Measurements from ENCODE around the gene PCSK6.
"Not testable (repeated sequence)": the region's sequence is repeated elsewhere in the genome, so short reads cannot be mapped to it uniquely, and the experiment has no call there.

The PCSK6 gene

DNA sequence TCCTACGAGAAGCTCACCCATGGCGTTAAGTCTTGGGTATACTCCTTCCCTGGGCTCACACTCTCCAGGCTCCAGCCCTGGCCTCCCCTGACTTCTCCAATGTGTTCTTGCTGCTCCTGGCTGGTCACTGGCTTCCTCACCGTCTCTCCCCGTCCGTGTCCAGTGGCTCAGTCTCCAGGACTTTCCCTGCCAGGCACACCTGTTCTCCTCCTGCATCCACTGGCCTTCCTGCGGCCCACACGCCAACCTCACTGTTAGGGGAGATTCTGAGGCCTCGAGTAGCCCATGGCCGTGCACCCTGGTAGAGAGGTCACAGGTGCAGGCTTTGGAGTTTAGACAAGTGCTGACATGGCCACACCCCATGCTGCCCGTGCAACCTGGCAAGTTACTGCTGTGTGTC, 102.5 kb downstream of the PCSK6 start:
- DNase-seq = no peak
- Mint-ChIP-seq H3K4me1 (peaks cover 4% of the 10 kb centered on the region), H3K36me3 (ENCODE audit: low read depth) (no peaks in the 10 kb centered on the region), H3K9me3 (no peaks in the 10 kb centered on the region), H3K27me3 (no peaks in the 10 kb centered on the region), H3K27ac (no peak overlapping the region), H3K4me3 (no peak overlapping the region)
- no peak for ATAC-seq

DNA sequence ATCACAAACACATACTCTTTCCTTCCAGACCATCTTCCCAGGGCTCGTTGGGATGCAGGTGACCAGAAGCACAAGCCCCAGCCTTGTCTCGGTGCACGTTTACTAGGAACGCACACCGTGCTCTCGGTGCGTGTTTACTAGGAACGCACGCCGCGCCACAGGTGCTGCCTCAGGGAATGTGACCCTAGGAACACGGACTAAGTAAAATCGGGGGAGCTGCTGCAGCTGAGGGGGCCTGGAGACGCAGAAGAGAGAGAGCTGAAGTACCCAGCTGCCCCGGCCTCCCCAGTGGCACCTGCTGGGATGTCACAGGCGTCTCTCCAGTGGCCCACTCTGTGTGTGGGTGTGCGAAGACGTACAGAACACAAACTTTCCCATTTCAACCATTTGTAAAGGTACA, 103.5 kb downstream of the PCSK6 start:
- ATAC-seq = no peak
- H3K9me3 Mint-ChIP-seq = no peaks in the 10 kb centered on the region
- H3K4me1 Mint-ChIP-seq = no peaks in the 10 kb centered on the region
- H3K27me3 Mint-ChIP-seq = no peaks in the 10 kb centered on the region
- DNase-seq = no peak
- no peak overlapping the region for H3K4me3 Mint-ChIP-seq
- H3K36me3 Mint-ChIP-seq (ENCODE audit: low read depth) = no peaks in the 10 kb centered on the region
- no peak overlapping the region for H3K27ac Mint-ChIP-seq

DNA sequence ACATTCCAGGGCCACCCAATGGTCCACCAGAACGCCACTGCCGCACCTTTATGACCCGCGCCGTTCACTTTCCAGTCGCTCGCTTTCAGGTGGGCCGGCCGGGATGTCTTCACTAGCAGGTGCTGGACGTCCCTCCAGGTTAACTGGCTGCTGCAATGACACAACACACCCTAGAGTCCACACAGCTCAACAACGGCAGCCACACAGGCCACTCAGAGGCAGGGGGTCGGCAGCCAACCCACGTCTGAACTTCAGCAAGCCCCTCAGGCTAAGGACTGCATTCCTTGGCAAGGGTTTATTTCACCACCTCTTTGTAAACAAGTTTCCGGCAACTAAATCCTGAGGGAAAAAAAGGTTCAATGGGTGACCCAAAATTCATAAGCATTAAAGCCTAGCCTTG, 105.2 kb downstream of the PCSK6 start:
- DNase-seq (no peak), ATAC-seq (no peak)
- H3K4me3 Mint-ChIP-seq = no peak overlapping the region
- no peaks in the 10 kb centered on the region for H3K36me3 Mint-ChIP-seq (ENCODE audit: low read depth)
- no peaks in the 10 kb centered on the region for H3K9me3 Mint-ChIP-seq
- H3K27ac Mint-ChIP-seq = no peak overlapping the region
- no peaks in the 10 kb centered on the region for H3K4me1 Mint-ChIP-seq
- no peaks in the 10 kb centered on the region for H3K27me3 Mint-ChIP-seq

DNA sequence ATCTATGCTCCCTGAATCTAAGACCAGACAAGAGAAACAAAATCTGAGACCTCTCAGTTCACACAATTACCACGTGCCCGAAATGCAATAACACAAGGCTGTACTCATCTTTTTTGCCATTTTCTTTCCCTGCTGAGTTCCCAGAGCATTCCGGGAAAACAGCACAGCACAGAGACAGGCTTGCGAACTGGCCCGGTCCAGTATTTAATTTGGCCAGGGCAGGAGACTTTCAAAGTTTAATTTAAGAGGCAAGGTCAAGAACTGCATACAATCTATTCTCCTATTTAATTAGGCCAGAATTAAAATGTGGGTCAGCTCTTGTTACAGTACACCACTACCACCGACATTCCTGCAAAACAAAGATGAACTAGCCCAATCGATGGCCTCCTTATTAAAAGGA, 107.0 kb downstream of the PCSK6 start:
- no peak for DNase-seq

DNA sequence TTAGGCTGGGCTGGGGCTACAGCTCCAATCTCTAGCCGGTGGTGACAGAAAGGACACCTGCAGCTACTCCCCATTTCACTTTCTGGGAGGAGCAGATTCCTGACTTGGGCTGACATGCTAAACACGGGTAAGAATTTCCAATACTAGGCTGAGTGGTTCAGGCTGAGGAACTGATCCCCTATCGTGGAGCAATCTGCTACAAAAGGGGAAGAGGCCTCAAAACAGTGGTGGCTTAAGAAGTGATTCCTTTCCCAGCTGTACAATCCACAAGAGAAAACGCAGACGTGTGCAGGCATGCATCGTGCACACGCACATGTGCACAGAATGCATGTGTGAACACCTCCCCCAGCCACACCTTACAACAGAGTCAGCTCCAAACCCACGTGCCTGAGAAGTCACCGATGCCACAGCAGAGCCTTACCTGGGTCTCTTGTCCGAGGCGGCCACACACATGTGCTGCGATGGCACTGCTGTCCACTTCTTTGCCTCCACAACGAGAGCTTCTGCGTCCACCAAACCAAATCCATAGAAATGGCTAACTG, 107.8 kb downstream of the PCSK6 start:
- peaks cover under 1% of the 10 kb centered on the region for H3K4me1 Mint-ChIP-seq
- no peak overlapping the region for H3K4me3 Mint-ChIP-seq
- no peak for DNase-seq
- H3K27ac Mint-ChIP-seq = no peak overlapping the region
- no peaks in the 10 kb centered on the region for H3K36me3 Mint-ChIP-seq (ENCODE audit: low read depth)
- H3K9me3 Mint-ChIP-seq = no peaks in the 10 kb centered on the region
- no peak for ATAC-seq
- no peaks in the 10 kb centered on the region for H3K27me3 Mint-ChIP-seq

More for the DNA sequence above, 107.0 kb downstream of the PCSK6 start:
- ATAC-seq = no peak
- H3K4me3 Mint-ChIP-seq = no peak overlapping the region
- no peaks in the 10 kb centered on the region for H3K4me1 Mint-ChIP-seq
- no peak overlapping the region for H3K27ac Mint-ChIP-seq
- H3K27me3 Mint-ChIP-seq = no peaks in the 10 kb centered on the region
- no peaks in the 10 kb centered on the region for H3K9me3 Mint-ChIP-seq
- no peaks in the 10 kb centered on the region for H3K36me3 Mint-ChIP-seq (ENCODE audit: low read depth)

DNA sequence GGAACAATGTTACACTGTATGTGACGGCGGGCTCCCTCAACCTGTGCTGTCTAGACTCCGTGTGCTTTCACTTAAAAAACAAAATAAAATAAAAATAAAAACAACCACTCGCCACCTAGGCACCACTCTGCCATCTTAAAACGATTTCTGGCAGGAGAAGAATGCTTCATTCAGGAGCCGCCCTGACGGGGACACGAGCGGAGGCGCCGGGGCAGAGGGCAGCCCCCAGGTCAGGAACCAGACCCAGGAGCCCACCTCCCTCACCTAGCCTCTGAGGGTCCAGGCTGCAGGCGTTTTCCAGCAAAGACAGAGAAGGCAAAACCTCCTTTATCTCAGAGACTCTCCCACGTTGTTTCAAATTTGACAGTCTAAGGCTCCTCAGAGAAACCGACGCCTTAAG, 109.4 kb downstream of the PCSK6 start:
- Mint-ChIP-seq H3K36me3 (ENCODE audit: low read depth) (no peaks in the 10 kb centered on the region), H3K9me3 (no peaks in the 10 kb centered on the region), H3K4me3 (no peak overlapping the region), H3K27me3 (no peaks in the 10 kb centered on the region), H3K4me1 (peaks cover 3% of the 10 kb centered on the region), H3K27ac (no peak overlapping the region)
- no peak for DNase-seq
- ATAC-seq = no peak

DNA sequence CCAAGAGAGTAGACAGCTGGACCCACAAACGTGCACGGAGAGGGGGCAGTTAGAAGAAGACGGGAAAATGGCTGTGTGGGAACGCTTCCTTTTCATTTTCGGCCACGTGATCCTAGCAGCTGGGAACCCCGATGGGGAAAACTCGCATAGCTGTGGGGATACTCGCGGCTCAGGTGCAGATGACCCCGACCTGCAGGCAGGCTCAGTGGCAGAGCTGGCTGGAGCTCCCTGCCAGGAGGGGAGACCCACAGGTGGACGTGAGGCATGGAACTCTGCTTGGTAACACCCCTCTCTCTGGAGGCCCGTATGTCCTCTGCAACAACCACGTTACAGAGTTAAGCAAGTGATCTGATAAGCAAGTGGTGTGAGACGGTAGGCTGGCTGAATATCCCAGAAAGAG, 109.9 kb downstream of the PCSK6 start:
- H3K27ac Mint-ChIP-seq = no peak overlapping the region
- H3K4me3 Mint-ChIP-seq = no peak overlapping the region
- no peaks in the 10 kb centered on the region for H3K36me3 Mint-ChIP-seq (ENCODE audit: low read depth)
- H3K4me1 Mint-ChIP-seq = peaks cover 3% of the 10 kb centered on the region
- DNase-seq (no peak), ATAC-seq (no peak)
- no peaks in the 10 kb centered on the region for H3K27me3 Mint-ChIP-seq
- H3K9me3 Mint-ChIP-seq = no peaks in the 10 kb centered on the region

DNA sequence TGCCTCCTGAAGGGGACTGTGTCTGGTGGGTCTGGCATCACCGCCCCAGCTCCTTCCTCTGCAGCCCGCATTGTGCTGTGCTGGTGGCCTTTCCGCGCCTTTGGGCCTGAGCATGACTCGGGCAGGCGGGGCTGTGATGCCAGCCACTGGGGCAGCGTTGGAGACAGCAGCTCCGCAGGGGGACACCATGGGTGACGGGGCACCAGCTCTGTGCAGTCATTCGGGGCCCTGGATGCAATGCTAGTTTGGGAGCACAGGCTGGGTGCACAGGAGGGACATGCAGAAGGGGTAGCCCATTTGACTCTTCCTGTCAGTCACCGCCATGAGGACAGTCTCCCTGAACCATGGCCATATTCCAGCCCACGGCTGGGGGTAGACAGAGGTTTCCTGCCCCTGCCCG, 110.6 kb downstream of the PCSK6 start:
- peaks cover under 1% of the 10 kb centered on the region for H3K27me3 Mint-ChIP-seq
- no peaks in the 10 kb centered on the region for H3K36me3 Mint-ChIP-seq (ENCODE audit: low read depth)
- DNase-seq = no peak
- no peak overlapping the region for H3K4me3 Mint-ChIP-seq
- peaks cover 3% of the 10 kb centered on the region for H3K4me1 Mint-ChIP-seq
- no peak for ATAC-seq
- no peak overlapping the region for H3K27ac Mint-ChIP-seq
- H3K9me3 Mint-ChIP-seq = no peaks in the 10 kb centered on the region

DNA sequence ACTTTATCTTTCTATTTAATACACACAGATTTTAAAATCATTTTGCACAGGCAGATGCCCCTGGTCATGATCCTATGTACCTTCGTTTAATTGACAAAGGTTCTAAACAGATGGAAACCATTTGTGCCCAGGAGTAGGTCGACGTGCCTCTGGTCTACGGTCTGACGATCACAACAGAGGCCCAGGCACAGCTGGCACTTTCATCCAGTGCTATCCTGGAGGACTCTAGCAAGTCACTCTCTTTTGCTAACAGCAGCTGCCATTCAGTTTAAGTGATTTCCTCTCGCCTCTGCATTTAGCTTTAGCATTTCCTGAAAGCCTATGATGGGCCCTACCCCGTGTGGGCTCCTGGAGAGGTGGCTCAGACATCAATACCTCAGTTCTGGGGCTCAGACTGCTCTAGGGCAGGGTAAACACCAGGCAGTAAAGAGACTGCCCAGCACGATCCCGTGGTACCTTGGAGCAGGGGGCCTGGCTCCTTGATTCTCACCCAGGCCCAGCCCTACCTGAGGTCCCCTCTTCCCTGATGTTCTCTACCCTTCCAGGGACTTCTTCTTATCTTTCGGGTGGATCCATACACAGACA, 111.2 kb downstream of the PCSK6 start:
- H3K9me3 Mint-ChIP-seq = no peaks in the 10 kb centered on the region
- H3K27me3 Mint-ChIP-seq = peaks cover 3% of the 10 kb centered on the region
- DNase-seq = no peak
- no peak overlapping the region for H3K27ac Mint-ChIP-seq
- H3K4me1 Mint-ChIP-seq = peaks cover 5% of the 10 kb centered on the region
- no peaks in the 10 kb centered on the region for H3K36me3 Mint-ChIP-seq (ENCODE audit: low read depth)
- ATAC-seq = no peak
- no peak overlapping the region for H3K4me3 Mint-ChIP-seq

DNA sequence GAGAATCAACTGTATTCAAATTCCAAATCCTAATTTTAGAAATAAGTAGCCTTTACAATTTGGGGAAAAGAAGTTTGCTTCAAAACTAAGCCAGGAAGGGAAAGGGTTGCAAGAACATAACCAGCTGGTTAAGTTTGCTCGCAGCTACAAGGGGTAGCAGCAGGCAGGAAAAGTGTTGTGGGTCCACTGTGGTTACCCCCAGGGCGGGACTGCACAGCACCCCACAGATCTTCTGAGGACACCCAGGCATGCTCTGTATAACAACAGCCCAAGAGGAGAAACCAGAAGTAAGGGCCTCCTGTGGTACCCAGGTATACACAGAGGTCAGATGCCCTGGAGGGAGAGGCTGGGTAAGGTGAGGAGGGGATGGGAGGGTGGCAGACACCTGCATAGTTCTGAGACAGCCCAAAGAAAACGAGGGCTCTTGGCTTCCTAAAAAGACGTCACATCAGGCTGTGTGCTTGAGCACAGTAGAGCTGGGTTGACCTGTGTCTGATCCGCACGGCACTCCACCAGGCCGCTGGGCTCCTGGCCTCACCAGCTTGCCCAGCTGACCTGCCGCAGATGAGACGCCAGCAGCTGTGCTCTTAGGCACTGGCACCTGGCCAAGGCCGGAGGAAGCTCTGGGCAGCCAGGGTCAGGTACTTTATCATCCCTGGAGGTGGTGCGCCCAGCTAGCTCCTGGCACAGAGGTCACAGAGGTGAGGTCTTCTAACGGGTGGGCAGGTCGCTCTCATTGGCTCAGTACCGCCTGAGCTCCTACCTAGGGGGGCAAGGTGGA, 112.7 kb downstream of the PCSK6 start:
- DNase-seq (no peak), ATAC-seq (no peak)
- H3K4me3 Mint-ChIP-seq = no peak overlapping the region
- no peaks in the 10 kb centered on the region for H3K36me3 Mint-ChIP-seq (ENCODE audit: low read depth)
- peaks cover 3% of the 10 kb centered on the region for H3K27me3 Mint-ChIP-seq
- peaks cover 7% of the 10 kb centered on the region for H3K4me1 Mint-ChIP-seq
- H3K27ac Mint-ChIP-seq = no peak overlapping the region
- H3K9me3 Mint-ChIP-seq = no peaks in the 10 kb centered on the region

DNA sequence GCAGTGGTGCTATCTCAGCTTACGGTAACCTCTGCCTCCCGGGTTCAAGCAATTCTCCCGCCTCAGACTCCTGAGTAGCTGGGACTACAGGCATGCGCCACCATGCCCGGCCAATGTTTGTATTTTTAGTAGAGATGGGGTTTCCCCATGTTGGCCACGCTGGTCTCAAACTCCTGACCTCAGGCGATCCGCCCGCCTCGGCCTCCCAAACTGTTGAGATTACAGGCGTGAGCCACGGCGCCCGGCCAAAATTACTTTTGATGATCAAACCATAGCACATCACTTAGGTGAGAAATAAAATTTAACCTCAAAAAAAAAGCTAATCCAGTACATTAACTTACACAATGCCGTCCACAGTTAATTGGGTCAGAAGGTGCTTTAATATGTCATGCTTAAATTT, 114.5 kb downstream of the PCSK6 start:
- H3K4me3 Mint-ChIP-seq; ATAC-seq; DNase-seq; H3K4me1 Mint-ChIP-seq; H3K27ac Mint-ChIP-seq; H3K27me3 Mint-ChIP-seq; H3K36me3 Mint-ChIP-seq (ENCODE audit: low read depth); H3K9me3 Mint-ChIP-seq: not testable (repeated sequence)

DNA sequence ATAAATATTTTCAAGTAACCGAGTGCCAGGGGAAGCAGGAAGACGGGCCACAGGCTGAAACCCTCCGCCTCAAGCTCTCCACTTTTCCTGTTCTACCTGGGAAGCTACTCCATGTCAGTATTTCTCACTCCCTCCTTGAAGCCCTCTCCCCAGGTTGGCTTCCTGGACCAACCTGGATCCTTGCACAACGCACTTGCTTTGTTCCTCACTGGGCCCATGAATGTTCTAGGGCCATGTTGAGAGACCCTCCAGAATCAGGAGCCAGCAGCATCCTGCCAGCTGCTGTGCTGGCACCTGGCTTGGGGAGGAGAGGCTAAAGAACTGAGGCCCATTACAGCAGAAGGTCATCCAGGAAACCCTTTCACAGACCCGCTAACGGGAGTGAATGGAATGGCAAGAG, 115.2 kb downstream of the PCSK6 start:
- Mint-ChIP-seq H3K4me3 (no peak overlapping the region), H3K4me1 (peaks cover 7% of the 10 kb centered on the region), H3K27ac (no peak overlapping the region), H3K27me3 (peaks cover 3% of the 10 kb centered on the region), H3K9me3 (no peaks in the 10 kb centered on the region), H3K36me3 (ENCODE audit: low read depth) (no peaks in the 10 kb centered on the region)
- ATAC-seq (no peak), DNase-seq (no peak)

DNA sequence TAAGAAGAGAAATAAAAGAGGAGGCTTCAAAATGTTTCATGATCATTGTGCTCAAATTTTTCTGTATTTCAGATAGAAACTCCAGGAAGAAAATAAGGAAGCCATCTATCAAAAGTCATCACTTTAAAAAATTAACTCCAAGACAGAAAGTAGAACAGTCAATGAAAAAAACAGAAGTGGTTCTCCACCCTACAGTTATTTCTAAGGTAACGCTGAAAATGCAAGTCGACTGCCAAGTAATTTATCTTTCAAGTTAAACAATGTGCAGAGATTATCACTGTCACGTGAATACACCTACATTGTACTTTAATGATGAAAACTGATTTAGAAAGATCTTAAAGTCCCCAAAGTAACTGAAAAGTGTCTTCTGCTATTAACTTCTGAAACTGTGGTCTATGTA, 115.9 kb downstream of the PCSK6 start:
- H3K9me3 Mint-ChIP-seq = no peaks in the 10 kb centered on the region
- H3K27ac Mint-ChIP-seq = no peak overlapping the region
- DNase-seq = no peak
- no peaks in the 10 kb centered on the region for H3K36me3 Mint-ChIP-seq (ENCODE audit: low read depth)
- ATAC-seq = no peak
- no peak overlapping the region for H3K4me3 Mint-ChIP-seq
- H3K27me3 Mint-ChIP-seq = peaks cover 3% of the 10 kb centered on the region
- peaks cover 7% of the 10 kb centered on the region for H3K4me1 Mint-ChIP-seq

DNA sequence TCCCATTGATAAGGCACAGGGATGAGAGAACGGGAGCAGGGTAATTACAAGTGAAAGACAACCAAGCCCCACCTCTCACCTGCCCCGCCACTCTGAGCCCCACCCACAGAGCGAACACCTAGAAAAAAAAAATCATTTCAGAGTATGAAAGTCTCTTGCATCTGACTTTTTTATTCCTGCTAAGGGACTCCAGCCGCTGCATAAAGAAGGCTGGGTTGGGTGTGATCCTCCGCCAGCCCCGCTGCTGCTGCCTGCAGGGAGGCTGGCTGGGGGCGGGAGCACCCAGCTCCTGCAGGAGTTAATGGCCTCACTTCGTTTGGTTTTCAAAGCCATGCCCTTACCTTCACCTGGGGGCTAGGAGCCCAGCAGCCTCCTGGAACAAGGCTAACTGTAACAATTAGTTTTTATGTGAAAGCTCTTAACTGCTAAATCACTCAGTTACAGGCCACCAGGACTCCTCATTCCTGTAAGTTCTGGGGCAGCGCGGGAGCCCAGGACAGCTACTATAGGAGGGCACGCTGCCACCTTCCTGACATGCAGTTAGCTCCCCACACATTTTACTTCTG, 116.5 kb downstream of the PCSK6 start:
- no peaks in the 10 kb centered on the region for H3K36me3 Mint-ChIP-seq (ENCODE audit: low read depth)
- DNase-seq (no peak), ATAC-seq (no peak)
- H3K27ac Mint-ChIP-seq = no peak overlapping the region
- H3K4me3 Mint-ChIP-seq = no peak overlapping the region
- H3K27me3 Mint-ChIP-seq = peaks cover 3% of the 10 kb centered on the region
- H3K4me1 Mint-ChIP-seq = peaks cover 7% of the 10 kb centered on the region
- no peaks in the 10 kb centered on the region for H3K9me3 Mint-ChIP-seq

DNA sequence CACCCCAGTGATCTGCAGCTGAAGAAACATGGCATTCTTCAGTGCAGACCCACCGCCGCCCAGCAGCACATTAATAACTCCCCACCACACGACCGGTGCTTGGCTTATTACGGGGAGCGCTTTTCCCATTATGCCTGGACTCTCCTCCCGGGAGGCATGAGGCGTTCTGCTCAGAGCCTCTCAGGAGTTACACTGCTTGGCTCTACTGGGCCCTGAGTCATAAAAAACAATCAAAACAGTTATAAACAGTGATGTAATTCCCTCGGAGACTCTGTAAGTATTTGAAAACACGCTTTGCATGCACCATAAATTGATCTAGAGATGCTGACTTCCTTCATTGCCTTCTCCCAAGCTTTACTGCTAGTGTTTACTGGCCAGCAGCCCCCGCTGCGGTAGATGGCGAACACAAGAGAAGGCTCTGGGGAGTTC, 117.3 kb downstream of the PCSK6 start:
- no peak overlapping the region for H3K4me3 Mint-ChIP-seq
- peaks cover 7% of the 10 kb centered on the region for H3K4me1 Mint-ChIP-seq
- no peak overlapping the region for H3K27ac Mint-ChIP-seq
- H3K9me3 Mint-ChIP-seq = no peaks in the 10 kb centered on the region
- H3K36me3 Mint-ChIP-seq (ENCODE audit: low read depth) = no peaks in the 10 kb centered on the region
- DNase-seq (no peak), ATAC-seq (no peak)
- H3K27me3 Mint-ChIP-seq = peaks cover 3% of the 10 kb centered on the region

Measured in activated naive CD8-positive, alpha-beta T cell treated with anti-CD3 and anti-CD28 coated beads, Interleukin-2, amount 50 U/mL, for 24 hours (primary cell).